Left lobe of liver (tissue), 2 donors: ENCODE results near the gene NAGLU. TPM values are rescaled to one million over a fixed set of nuclear protein-coding genes. Genes with fewer than 3 reads are reported as not detected.
A peak's percentile ranks its signal among the peaks of the same experiment; 100 is the strongest.

Experiments
- ATAC-seq: fragments of 200-7000 bp; cut with Tn5 transposase; one replicate; pipeline ENCODE4 v1.9.1; 2020; ENCODE audit warnings: mild to moderate bottlenecking, moderate library complexity
- DNase-seq: peaks from one replicate; pipeline ENCODE4 v3.0.0-alpha.2; 2020; ENCODE audit warnings: low spot score
- total RNA-seq: library from RNA; stranded (reverse); gene quantifications from one replicate; pipeline ENCODE4 v1.2.1, GENCODE V29; 2021
- donor health status: DM: no; HTN: no; CAD: no; lungs with moderate emphysema.
- donor health status: DM: no; HTN: yes; CAD: no.

The NAGLU gene
- total RNA-seq, 1 donor from 2014 or later = 44.4 TPM

DNA sequence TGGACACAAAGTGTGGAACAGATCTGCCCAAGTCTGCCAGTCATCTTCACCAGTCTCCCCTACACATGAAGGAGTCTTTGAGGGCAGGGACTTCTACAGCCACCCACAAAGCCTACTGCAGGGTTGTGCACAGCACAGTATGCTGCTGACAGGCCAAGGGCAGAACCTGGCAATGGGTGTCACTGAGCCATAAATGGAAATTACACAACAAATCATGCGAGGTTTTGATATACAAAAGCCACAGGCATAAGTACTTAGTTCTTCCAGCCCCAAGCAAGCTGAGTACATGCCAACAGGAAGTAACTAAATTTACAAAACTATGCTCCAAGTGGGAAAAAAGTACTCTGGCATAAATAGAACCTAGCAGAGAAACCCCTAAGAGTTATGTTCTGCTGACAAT, 49.3 kb downstream of the NAGLU start:
- DNase-seq = no peak
- ATAC-seq = peak; percentile 29

DNA sequence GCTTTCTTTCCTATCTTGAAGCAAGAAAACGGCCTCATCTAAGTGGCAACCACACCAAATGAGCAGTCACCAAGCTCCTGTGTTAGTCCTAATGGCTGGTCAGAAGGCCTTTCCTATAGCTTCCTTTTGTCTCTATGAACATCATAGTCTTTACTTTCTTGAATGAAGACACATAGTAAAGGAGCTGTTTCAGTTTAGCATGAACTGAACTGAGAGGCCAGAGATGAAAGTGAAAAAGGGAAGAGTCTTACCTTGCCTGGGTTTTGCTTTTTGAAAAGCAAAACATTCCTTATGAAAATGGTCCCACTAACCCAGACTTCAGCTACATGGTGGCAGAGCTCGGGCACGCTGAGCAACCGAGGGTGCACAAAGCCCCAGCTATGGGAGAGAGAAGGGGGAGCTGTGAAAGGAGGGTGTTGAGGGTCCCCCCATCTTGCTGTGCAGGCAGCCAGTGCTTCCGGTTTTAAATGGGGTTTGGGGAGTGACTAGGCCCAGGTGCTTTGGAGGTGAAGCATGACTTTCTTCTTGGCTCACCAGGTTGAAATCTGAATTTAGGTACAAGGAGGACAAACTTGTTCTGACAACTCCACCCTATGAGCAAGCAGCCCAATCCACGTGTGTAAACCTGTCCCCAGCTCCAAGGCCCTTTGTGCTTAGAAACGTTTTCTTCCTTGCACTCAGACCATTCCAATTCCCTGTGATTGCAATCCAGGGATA, 50.6 kb downstream of the NAGLU start:
- ATAC-seq (no peak), DNase-seq (no peak)

DNA sequence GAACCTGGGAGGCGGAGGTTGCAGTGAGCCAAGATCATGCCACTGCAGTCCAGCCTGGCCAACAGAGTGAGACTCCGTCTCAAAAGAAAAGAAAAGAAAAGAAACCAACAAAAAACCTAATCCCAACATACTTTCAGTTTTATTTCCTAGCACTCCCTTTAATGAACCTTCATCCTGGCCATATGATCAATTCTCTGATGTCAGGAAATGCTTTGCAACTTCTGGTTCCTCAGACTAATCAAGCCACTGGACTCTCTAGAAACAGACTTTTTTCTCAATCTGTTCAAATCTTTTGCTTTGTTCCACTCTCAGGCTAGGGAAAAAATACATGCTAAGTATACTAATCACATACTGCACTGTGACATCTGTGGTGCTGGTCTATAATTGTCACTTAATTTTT, 54.8 kb downstream of the NAGLU start:
- no peak for DNase-seq
- no peak for ATAC-seq

- no peak for ATAC-seq
- DNase-seq = no peak
Observed at GRCh38 chr17:42591411-42591810, 55.4 kb downstream of the NAGLU start.

Other genes with a start within 250 kb of the NAGLU start
- 10.2 TPM for gene STAT5A, start 247.7 kb upstream of the NAGLU start, total RNA-seq
- gene STAT3, start 147.8 kb upstream of the NAGLU start, total RNA-seq = 112 TPM
- 12.3 TPM for gene CAVIN1, start 113.0 kb upstream of the NAGLU start, total RNA-seq
- gene ATP6V0A1, start 77.4 kb upstream of the NAGLU start, total RNA-seq = 42.8 TPM
- 1.3 TPM for gene HSD17B1, start 16.7 kb downstream of the NAGLU start, total RNA-seq
- 78.8 TPM for gene COASY, start 25.9 kb downstream of the NAGLU start, total RNA-seq
- gene MLX, start 30.9 kb downstream of the NAGLU start, total RNA-seq = 38.7 TPM
- gene PSMC3IP, start 41.5 kb downstream of the NAGLU start, total RNA-seq = 0.65 TPM
- gene RETREG3, start 73.1 kb downstream of the NAGLU start, total RNA-seq = 56.3 TPM
- 26.5 TPM for gene TUBG1, start 73.4 kb downstream of the NAGLU start, total RNA-seq
- gene TUBG2, start 123.0 kb downstream of the NAGLU start, total RNA-seq = 7.6 TPM
- 27.6 TPM for gene PLEKHH3, start 140.8 kb downstream of the NAGLU start, total RNA-seq
- 0.13 TPM for gene CCR10, start 145.6 kb downstream of the NAGLU start, total RNA-seq
- gene CNTNAP1, start 146.3 kb downstream of the NAGLU start, total RNA-seq = 0.93 TPM
- 12.1 TPM for gene EZH1, start 208.8 kb downstream of the NAGLU start, total RNA-seq
- 3.4 TPM for gene RAMP2, start 225.0 kb downstream of the NAGLU start, total RNA-seq
- 30.9 TPM for gene VPS25, start 237.2 kb downstream of the NAGLU start, total RNA-seq
- 0.53 TPM for gene WNK4, start 244.4 kb downstream of the NAGLU start, total RNA-seq